ENCODE data around the gene CCDC90B.
"Not testable (repeated sequence)": the region's sequence is repeated elsewhere in the genome, so short reads cannot be mapped to it uniquely, and the experiment has no call there.

CCDC90B gene

GRCh38 chr11:83292709-83293456, 6.7 kb upstream of the CCDC90B start:
- DNase-seq (ENCODE audit: low read depth in 3 of 3) = peak in 1 of 3 experiments; percentile 23

GRCh38 chr11:83287631-83288030, 1.5 kb upstream of the CCDC90B start:
- no peak for DNase-seq (ENCODE audit: low read depth in 3 of 3)

DNA sequence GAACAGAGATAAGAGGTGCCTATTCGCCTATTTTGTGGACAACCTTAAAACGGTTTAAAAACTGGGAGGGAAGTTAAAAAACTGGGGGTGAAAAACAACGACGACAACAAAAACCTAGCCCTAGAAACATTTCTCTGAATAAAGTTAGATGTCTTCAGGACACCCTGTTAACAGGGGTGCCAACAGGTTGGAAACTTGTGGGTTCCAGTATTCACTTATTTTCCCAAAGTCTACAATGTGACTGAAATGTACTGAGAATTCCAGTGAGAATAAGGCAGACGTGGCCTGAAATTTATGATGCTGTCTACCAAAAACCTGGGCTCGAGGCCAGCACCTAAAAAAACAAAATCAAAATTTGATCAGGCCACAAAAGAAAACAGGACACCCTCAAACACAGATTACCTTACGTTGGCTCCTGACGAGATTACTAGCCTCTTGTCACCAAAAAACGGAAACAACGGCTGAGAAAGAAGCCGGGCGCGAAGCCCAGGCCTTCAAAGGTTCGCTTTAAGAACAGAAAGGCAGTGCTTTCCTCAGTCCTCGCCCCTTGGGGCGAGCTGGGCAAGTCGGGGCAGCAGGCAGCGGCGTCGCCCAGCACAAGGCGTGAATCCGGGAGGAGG, 906 bp downstream of the CCDC90B start:
- no peak for DNase-seq (ENCODE audit: low read depth in 3 of 3)

DNA sequence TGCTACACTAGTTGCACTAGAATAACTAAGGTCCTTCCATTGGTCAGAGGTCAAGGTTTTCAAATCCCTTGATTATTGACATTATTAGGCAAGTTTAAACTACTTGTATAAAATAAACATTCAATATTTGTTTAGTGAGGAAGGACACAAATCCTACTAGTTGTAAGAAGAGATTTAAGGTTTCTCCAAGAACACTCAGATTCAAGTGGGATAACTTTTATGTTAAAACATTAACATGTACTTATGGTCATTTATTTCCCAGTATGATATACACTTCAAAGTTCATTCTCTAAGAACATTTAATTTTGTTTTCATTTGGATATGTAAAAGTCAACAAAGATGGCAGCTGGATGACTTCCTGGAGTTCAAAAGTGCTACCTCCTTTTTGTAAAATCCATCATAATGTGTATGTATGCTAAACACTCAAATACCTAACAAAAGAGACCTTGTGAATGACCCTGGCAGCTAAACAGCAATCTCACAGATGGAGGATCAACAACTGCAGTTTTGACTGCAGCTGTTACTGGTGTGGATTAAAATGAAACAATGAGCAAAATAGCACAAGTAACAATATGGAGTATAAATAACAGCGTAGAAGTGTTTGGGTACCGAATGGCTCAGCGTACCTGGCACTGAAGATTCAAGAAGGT, 1.5 kb downstream of the CCDC90B start:
- no peak for DNase-seq (ENCODE audit: low read depth in 3 of 3)

DNA sequence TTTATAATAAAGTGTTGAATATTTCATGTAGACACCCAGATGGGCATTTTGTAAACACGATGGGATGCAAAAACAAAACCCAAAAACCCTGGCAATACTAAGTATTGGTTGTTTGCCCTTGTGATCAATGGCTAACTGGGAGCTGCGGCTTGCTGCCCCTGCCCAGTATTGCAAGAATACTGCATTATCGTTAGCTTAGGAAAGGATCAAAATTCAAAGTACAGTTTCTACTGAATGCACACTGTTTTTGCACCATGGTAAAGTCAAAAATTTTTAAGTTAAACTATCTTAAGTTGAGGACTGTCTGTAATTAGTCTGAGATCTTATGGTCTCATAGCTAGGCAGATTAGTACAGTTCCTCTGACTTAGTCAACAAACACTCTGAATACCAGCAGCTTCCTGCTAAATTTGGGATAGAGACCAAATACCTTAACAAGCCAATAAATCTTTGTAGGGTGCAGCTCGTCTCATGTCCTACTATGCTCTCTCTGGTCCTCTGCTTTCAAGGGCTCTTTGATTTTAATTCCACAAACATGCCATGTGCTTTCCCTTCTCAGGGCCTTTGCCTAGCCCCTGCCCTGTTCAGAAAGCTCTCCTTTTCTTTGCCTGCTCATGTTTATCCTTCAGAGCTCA, 4.0 kb downstream of the CCDC90B start:
- DNase-seq (ENCODE audit: low read depth in 3 of 3) = no peak

- no peak for DNase-seq (ENCODE audit: low read depth in 3 of 3)
Measured at GRCh38 chr11:83280256-83280655, 5.9 kb downstream of the CCDC90B start.

- no peak for DNase-seq (ENCODE audit: low read depth in 3 of 3)
Measured at GRCh38 chr11:83278351-83278750, 7.8 kb downstream of the CCDC90B start.

DNA sequence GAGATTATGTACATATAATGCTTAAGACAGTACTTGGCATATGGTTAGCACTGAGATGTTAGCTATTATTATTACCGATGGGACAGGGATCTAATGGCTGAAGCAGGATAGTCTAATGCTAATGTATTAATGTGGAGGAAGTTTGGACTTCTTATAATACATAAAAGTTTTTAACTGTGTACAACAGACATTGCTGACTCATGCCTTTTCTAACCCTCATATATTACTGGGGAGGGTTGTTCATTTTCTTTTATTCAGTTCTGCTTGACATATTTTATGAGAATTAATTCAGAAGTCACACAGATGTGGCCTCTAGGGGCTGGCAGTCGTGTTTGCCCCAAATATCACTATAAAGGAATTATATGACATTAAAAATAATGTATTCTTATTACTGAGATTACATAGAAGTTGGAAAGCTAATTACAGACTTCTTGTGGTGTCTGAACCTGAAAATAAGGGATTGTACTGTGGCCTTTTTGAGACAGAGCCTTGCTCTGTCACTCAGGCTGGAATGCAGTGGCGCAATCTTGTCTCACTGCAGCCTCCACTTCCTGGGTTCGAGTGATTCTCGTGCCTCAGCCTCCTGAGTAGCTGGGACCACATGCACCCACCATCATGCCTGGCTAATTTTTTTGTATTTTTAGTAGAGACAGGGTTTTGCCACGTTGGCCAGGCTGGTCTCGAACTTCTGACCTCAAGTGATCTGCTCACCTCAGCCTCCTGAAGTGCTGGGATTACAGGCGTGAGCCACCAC, 10.1 kb downstream of the CCDC90B start:
- DNase-seq (ENCODE audit: low read depth in 3 of 3) = no peak

- no peak for DNase-seq (ENCODE audit: low read depth in 3 of 3)
Measured at GRCh38 chr11:83272627-83273026, 13.5 kb downstream of the CCDC90B start.

DNA sequence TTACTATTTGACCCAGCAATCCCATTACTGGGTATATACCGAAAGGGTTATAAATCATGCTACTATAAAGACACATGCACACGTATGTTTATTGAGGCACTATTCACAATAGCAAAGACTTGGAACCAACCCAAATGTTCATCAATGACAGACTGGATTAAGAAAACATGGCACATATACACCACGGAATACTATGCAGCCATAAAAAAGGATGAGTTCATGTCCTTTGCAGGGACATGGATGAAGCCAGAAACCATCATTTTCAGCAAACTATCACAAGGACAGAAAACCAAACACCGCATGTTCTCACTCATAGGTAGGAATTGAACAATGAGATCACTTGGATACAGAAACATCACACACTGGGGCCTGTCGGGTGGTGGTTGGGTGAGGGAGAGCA, 14.4 kb downstream of the CCDC90B start:
- not testable (repeated sequence) for DNase-seq (ENCODE audit: low read depth in 3 of 3)

- DNase-seq (ENCODE audit: low read depth in 3 of 3) = not testable (repeated sequence)
Measured at GRCh38 chr11:83269080-83269479, 17.1 kb downstream of the CCDC90B start.

GRCh38 chr11:83265331-83265730, 20.8 kb downstream of the CCDC90B start:
- DNase-seq (ENCODE audit: low read depth in 3 of 3) = no peak

- no peak for DNase-seq (ENCODE audit: low read depth in 3 of 3)
Measured at GRCh38 chr11:83259559-83259958, 26.6 kb downstream of the CCDC90B start.

GRCh38 chr11:83257761-83258168, 28.4 kb downstream of the CCDC90B start:
- no peak for DNase-seq (ENCODE audit: low read depth in 3 of 3)

DNA sequence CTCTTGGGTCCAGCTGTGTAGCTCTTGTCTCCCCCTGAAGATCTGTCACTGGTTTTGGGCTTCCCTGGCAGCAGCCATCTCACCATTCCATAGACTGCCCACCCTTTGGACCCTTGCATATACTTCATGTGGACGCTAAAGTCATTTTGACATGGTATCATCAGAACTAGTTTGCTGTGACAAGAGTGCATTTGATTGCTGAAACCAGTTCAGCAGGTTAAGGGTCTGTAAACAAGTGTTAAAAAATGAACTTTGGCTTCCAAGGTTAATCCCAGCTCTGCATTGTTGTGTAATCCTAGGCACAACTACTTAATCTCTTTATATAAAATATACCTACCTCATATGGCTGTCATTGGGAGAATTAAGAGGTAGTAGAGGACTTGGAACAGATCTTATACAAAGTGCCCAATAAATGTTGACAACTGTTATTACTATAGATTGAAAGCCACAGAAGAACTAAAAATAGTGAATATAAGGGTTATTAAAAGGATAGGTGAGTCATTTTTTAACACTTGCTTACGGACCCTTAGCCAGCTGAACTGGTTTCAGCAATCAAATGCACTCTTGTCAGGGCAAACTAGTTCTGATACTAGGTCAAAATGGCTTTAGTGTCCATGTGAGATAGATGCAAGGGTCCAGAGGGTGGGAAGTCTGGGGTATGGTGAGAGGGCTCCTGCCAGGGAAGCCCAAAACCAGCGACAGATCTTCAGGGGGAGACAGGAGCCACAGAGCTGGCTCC, 29.4 kb downstream of the CCDC90B start:
- DNase-seq (ENCODE audit: low read depth in 3 of 3) = no peak

DNA sequence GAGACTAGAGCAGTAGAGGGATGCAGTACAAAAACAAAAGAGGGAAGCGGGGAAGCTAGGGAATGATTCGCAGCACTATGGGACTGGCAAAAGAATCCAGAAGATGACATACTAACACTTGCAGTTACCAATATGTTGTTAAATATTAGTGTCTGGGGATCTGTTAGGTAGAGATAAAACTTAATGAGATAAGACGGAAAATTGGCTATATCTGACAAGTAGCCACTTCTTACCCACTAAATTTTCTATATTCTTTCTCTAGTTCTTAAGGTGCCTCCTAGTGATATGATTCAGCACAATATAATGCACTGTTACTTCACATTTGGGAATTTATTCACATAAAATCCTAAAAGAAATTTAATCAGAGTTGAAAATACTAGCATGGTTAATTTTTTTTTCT, 30.8 kb downstream of the CCDC90B start:
- DNase-seq (ENCODE audit: low read depth in 3 of 3) = no peak

DNA sequence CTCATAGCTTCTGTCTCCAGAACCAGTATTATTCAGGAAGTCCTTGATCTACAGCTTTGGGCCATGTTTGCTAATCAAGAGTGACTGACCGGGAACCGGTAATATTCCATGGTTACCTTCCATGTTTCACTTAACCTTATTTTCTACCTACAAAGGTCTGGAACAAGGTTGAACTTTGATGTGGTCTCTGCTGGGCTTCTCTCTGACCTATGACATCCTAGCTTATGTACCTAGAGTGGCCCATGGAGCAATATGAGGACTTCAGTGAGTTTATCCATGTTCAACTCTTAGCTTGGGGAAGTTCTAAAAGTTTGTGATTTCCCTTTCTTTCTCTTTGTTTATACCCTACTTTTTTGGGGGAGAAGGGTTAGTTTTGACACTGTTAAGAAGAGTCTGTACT, 33.2 kb downstream of the CCDC90B start:
- no peak for DNase-seq (ENCODE audit: low read depth in 3 of 3)

DNA sequence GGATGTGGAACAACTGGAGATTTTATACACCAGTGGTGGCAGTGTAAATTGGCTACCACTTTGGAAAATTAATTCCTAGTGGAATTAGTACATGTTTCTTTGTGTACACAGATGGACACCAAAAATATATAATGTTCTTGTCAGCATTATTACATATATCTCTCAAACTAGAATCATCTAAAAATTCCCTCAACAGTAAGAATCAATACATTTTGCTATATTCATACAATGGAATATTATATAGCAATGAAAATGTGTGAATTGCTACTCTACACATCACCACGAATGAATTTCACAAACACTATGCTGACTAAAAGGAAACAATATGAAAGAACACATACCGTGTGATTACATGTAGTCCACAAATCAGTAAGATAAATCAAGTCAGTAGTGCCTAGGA, 33.9 kb downstream of the CCDC90B start:
- no peak for DNase-seq (ENCODE audit: low read depth in 3 of 3)

DNA sequence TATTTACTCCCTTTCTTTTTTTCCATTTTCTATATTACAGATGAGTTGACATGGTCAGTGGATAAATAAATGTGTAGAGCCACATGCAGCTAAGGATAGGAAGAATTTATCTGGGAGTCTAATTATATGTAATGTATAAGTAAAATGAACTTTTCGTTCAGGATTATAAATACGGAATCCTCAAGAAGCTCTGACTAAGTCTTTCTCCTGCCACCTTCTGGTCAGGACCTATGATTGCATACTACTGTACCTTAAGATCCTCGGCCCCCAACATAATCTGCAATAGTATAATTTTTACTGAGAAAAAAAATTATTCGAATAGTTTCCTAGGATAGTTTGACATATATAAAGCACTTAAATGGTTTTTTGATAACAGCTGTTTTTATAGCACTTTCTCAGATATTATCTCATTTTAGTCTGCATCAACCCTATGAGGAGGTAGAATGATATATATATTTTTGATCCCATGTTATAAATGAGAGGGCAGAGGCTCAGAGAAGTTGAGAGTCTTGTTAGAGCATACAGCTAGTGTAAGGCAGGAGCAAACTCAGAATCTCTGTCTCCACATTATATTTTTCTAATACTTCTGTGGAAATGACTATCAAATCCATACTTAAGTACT, 36.1 kb downstream of the CCDC90B start:
- DNase-seq (ENCODE audit: low read depth in 3 of 3) = no peak

- DNase-seq (ENCODE audit: low read depth in 3 of 3) = no peak
Measured at GRCh38 chr11:83249445-83249844, 36.7 kb downstream of the CCDC90B start.

All from stimulated activated CD4-positive, alpha-beta T cell treated with anti-CD3 and anti-CD28 coated beads, TNF-alpha, amount 100 ng/mL, for 24 hours (primary cell).